Right lobe of liver (tissue), 6 donors: ENCODE data around the gene PRSS27. TPM values are rescaled to one million over a fixed set of nuclear protein-coding genes. Genes with fewer than 3 reads are reported as not detected.
A peak's percentile ranks its signal among the peaks of the same experiment; 100 is the strongest.

Experiments used
- ATAC-seq, 4 donors: fragments of 200-7000 bp; cut with Tn5 transposase; one replicate each; pipeline ENCODE4 v1.9.1; 2020; ENCODE audit warnings: mild to moderate bottlenecking in 4 of 4, moderate library complexity in 4 of 4
- DNase-seq, 3 donors: peaks; one replicate each; pipeline ENCODE4 v3.0.0-alpha.2; 2020
- H3K27ac ChIP-seq, 3 donors: fragments of 200-600 bp; one replicate each; pipeline ENCODE4 v1.8.0; 2022
- H3K27me3 ChIP-seq, 2 donors: fragments of 200-600 bp; one replicate each; pipeline ENCODE4 v1.8.0; 2022
- H3K36me3 ChIP-seq, 4 donors: fragments of 200-600 bp; sonication (generic) in 1 of 4; one replicate each; pipeline versions ENCODE4 v1.5.1 to v1.8.0; 2017 to 2022; ENCODE audit warnings: control low read depth in 1 of 4
- H3K4me1 ChIP-seq, 4 donors: fragments of 200-600 bp; sonication (generic) in 1 of 4; one replicate each; pipeline versions ENCODE4 v1.5.1 to v1.8.0; 2017 to 2022; ENCODE audit warnings: control low read depth in 1 of 4
- H3K4me3 ChIP-seq, 3 donors: fragments of 200-600 bp; one replicate each; pipeline ENCODE4 v1.8.0; 2022
- H3K9me3 ChIP-seq, 4 donors: fragments of 200-600 bp; sonication (generic) in 1 of 4; one replicate each; pipeline versions ENCODE4 v1.5.1 to v1.8.0; 2017 to 2022; ENCODE audit warnings: control low read depth in 1 of 4
- POLR2A ChIP-seq: fragments of 450-650 bp; IDR thresholded peaks from one replicate; pipeline ENCODE4 v1.6.1; 2017; ENCODE audit warnings: antibody characterized with exemption, mild to moderate bottlenecking
- WGBS: methylation state at CpG from one replicate; pipeline ENCODE4 v1.1.6; 2018; ENCODE audit warnings: low coverage, low lambda C conversion rate; ENCODE audit not compliant: insufficient coverage; ENCODE audit errors: missing lambda C conversion rate; 5-methylcytosine and 5-hydroxymethylcytosine counted together
- intact Hi-C, 2 donors: fragments of 100-400 bp; cut with DNase I; formaldehyde crosslinking; loops; one replicate each; pipeline versions ENCODE4 v1.11.2 to v1.14.1; 2022
- total RNA-seq, 6 experiments: library from RNA; depleted of rRNA in 2 of 6; stranded (reverse); fragments of >200 nt in 2 of 6; fragmentation: NEBNext Ultra II Directional in 3 of 6; extraction: Animal tissue kit (Norgen Biotek cat#: 25700) in 3 of 6; gene quantifications; one replicate each; pipeline versions ENCODE4 v1.1.0 to v1.2.4, GENCODE V29; 2016 to 2023
- TF ChIP-seq, protein P1 (sequence below), 4 donors: fragments of 200-600 bp in 3 of 4; fragments of 450-650 bp in 1 of 4; IDR thresholded peaks; one replicate each; pipeline versions ENCODE4 v1.5.1 to v1.8.0; 2016 to 2022; ENCODE audit warnings: antibody characterized with exemption in 4 of 4, mild to moderate bottlenecking in 2 of 4
- donor health status: DM: no; HTN: yes; CAD: no.
- donor health status: DM: no; HTN: no; CAD: no.
- donor health status: DM: no; HTN: no; CAD: no.
- donor health status: DM: no; HTN: yes; CAD: no.
- donor health status: DM: no; HTN: yes; CAD: no.

The PRSS27 gene
- total RNA-seq, 6 experiments from 2014 or later: 0.13 to 0.98 (median 0.49) TPM; not detected in 2

GRCh38 chr16:2745116-2745890, 25.3 kb upstream of the PRSS27 start:
- DNase-seq (peak in 1 of 3 donors; percentile 30), ATAC-seq (peak in 1 of 4 donors; percentile 8)
- no peaks in the 10 kb centered on the region for H3K9me3 ChIP-seq
- no peak overlapping the region for H3K27ac ChIP-seq
- 60% methylated on average over 1 of the region's 15 CpGs for WGBS
- H3K27me3 ChIP-seq: no peaks in the 10 kb centered on the region
- intact Hi-C loops: no loop called here
- TF ChIP-seq, protein P1, sequence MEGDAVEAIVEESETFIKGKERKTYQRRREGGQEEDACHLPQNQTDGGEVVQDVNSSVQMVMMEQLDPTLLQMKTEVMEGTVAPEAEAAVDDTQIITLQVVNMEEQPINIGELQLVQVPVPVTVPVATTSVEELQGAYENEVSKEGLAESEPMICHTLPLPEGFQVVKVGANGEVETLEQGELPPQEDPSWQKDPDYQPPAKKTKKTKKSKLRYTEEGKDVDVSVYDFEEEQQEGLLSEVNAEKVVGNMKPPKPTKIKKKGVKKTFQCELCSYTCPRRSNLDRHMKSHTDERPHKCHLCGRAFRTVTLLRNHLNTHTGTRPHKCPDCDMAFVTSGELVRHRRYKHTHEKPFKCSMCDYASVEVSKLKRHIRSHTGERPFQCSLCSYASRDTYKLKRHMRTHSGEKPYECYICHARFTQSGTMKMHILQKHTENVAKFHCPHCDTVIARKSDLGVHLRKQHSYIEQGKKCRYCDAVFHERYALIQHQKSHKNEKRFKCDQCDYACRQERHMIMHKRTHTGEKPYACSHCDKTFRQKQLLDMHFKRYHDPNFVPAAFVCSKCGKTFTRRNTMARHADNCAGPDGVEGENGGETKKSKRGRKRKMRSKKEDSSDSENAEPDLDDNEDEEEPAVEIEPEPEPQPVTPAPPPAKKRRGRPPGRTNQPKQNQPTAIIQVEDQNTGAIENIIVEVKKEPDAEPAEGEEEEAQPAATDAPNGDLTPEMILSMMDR (IDR thresholded peaks at IDR 0.05): no peak
- TF ChIP-seq POLR2A: no peak
- no peak overlapping the region for H3K4me3 ChIP-seq
- no peaks in the 10 kb centered on the region for H3K4me1 ChIP-seq
- no peaks in the 10 kb centered on the region for H3K36me3 ChIP-seq

DNA sequence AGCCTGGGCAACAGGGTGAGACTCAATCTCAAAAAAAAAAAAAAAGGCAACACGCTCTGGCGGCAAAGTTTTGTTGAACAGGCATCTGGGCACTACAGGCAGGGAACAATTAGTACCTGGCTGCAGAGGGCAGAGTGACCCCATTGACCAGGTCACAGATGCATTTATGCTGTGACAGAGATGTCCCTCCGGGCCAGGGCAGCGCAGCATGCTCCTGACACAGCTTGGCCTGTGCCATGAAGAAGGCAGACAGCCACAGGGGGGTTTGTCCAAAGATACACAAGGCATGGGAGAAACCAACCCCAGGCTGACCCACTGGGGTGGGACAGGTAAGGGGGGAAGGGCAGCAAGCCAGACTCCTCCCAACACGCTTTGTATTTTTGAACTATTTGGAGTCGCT, 24.7 kb upstream of the PRSS27 start:
- no peak overlapping the region for H3K4me3 ChIP-seq
- H3K9me3 ChIP-seq: no peaks in the 10 kb centered on the region
- H3K27me3 ChIP-seq: no peaks in the 10 kb centered on the region
- H3K36me3 ChIP-seq: no peaks in the 10 kb centered on the region
- 86% methylated on average over 5 of the region's 6 CpGs for WGBS
- DNase-seq (peak in 1 of 3 donors; percentile 40), ATAC-seq (peak in 1 of 4 donors; percentile 37)
- H3K27ac ChIP-seq: no peak overlapping the region
- TF ChIP-seq, protein P1 (IDR thresholded peaks at IDR 0.05): no peak
- TF ChIP-seq POLR2A: no peak
- intact Hi-C loops: no loop called here
- no peaks in the 10 kb centered on the region for H3K4me1 ChIP-seq

GRCh38 chr16:2743007-2743810, 23.2 kb upstream of the PRSS27 start:
- intact Hi-C loops: no loop called here
- TF ChIP-seq, protein P1 (IDR thresholded peaks at IDR 0.05): no peak
- no peak for TF ChIP-seq POLR2A
- ATAC-seq (no peak), DNase-seq (peak in 1 of 3 donors; percentile 38)
- Histone ChIP-seq H3K4me3 (no peak overlapping the region), H3K27ac (no peak overlapping the region), H3K4me1 (no peaks in the 10 kb centered on the region), H3K9me3 (no peaks in the 10 kb centered on the region), H3K27me3 (no peaks in the 10 kb centered on the region), H3K36me3 (no peaks in the 10 kb centered on the region)
- WGBS: 45% methylated on average over 2 of the region's 19 CpGs

- H3K4me3 ChIP-seq: no peak overlapping the region
- ATAC-seq: peak in 1 of 4 donors; percentile 4
- DNase-seq: peak in 1 of 3 donors; percentile 35
- intact Hi-C loops: no loop called here
- no peak for TF ChIP-seq POLR2A
- TF ChIP-seq, protein P1 (IDR thresholded peaks at IDR 0.05): no peak
- no CpG with 5 or more reads among the region's 12 CpGs for WGBS
- H3K36me3 ChIP-seq: no peaks in the 10 kb centered on the region
- H3K27me3 ChIP-seq: no peaks in the 10 kb centered on the region
- no peaks in the 10 kb centered on the region for H3K9me3 ChIP-seq
- no peak overlapping the region for H3K27ac ChIP-seq
- H3K4me1 ChIP-seq: no peaks in the 10 kb centered on the region
Measured at GRCh38 chr16:2742323-2743006, 22.4 kb upstream of the PRSS27 start.
